Measurements from ENCODE around the gene NDUFS1.

- TF ChIP-seq RBM17 (IDR thresholded peaks at IDR 0.05; ENCODE audit: borderline replicate concordance, low read depth, low read length) (no peak), GABPB2 (CRISPR knock-in tag; conservative IDR thresholded peaks at IDR 0.05) (no peak), RAD51 (IDR thresholded peaks at IDR 0.05; ENCODE audit: borderline replicate concordance, low read depth) (no peak), MEF2D (tag; conservative IDR thresholded peaks at IDR 0.05; ENCODE audit: low read depth) (no peak), E2F6 (IDR thresholded peaks at IDR 0.05; ENCODE audit: borderline replicate concordance in 1 of 2, extremely low read depth in 1 of 2, insufficient read depth in 1 of 2, insufficient read length in 1 of 2, low read depth in 1 of 2, low read length in 1 of 2, poor library complexity in 1 of 2, severe bottlenecking in 1 of 2) (no peak), POLR3G (IDR thresholded peaks at IDR 0.05; ENCODE audit: extremely low read depth, insufficient read length, insufficient replicate concordance) (no peak), ZNF184 (CRISPR knock-in tag; IDR thresholded peaks at IDR 0.05) (no peak)
- TF ChIP-seq, protein P1, sequence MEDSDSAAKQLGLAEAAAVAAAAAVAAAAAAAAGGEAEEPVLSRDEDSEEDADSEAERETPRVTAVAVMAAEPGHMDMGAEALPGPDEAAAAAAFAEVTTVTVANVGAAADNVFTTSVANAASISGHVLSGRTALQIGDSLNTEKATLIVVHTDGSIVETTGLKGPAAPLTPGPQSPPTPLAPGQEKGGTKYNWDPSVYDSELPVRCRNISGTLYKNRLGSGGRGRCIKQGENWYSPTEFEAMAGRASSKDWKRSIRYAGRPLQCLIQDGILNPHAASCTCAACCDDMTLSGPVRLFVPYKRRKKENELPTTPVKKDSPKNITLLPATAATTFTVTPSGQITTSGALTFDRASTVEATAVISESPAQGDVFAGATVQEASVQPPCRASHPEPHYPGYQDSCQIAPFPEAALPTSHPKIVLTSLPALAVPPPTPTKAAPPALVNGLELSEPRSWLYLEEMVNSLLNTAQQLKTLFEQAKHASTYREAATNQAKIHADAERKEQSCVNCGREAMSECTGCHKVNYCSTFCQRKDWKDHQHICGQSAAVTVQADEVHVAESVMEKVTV (CRISPR knock-in tag; IDR thresholded peaks at IDR 0.05) = no peak
- TF ChIP-seq, protein P2, sequence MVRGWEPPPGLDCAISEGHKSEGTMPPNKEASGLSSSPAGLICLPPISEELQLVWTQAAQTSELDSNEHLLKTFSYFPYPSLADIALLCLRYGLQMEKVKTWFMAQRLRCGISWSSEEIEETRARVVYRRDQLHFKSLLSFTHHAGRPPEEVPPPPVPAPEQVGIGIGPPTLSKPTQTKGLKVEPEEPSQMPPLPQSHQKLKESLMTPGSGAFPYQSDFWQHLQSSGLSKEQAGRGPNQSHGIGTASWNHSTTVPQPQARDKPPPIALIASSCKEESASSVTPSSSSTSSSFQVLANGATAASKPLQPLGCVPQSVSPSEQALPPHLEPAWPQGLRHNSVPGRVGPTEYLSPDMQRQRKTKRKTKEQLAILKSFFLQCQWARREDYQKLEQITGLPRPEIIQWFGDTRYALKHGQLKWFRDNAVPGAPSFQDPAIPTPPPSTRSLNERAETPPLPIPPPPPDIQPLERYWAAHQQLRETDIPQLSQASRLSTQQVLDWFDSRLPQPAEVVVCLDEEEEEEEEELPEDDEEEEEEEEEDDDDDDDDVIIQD (CRISPR knock-in tag; IDR thresholded peaks at IDR 0.05) = no peak
- TF ChIP-seq, protein P3, sequence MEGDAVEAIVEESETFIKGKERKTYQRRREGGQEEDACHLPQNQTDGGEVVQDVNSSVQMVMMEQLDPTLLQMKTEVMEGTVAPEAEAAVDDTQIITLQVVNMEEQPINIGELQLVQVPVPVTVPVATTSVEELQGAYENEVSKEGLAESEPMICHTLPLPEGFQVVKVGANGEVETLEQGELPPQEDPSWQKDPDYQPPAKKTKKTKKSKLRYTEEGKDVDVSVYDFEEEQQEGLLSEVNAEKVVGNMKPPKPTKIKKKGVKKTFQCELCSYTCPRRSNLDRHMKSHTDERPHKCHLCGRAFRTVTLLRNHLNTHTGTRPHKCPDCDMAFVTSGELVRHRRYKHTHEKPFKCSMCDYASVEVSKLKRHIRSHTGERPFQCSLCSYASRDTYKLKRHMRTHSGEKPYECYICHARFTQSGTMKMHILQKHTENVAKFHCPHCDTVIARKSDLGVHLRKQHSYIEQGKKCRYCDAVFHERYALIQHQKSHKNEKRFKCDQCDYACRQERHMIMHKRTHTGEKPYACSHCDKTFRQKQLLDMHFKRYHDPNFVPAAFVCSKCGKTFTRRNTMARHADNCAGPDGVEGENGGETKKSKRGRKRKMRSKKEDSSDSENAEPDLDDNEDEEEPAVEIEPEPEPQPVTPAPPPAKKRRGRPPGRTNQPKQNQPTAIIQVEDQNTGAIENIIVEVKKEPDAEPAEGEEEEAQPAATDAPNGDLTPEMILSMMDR (IDR thresholded peaks at IDR 0.05 in 2 of 3, conservative IDR thresholded peaks at IDR 0.05 in 1 of 3; ENCODE audit: insufficient read depth in 2 of 3, low read depth in 1 of 3, low read length in 3 of 3) = no peak
Measured at GRCh38 chr2:206112846-206113547, 46.2 kb downstream of the NDUFS1 start.

All from K562 (cell line).